GM12875 (cell line): ENCODE measurements around the gene INVS.

Source experiments
- H3K4me3 ChIP-seq: one replicate; pipeline ENCODE4 v1.5.1; 2011; ENCODE audit warnings: low read depth, low read length, control low read depth
- TF ChIP-seq, protein P1 (sequence below): IDR thresholded peaks from 2 replicates; pipeline ENCODE4 v1.5.1; 2011; ENCODE audit warnings: low read depth, mild to moderate bottlenecking, control low read depth, inconsistent platforms, low read length, moderate library complexity, borderline replicate concordance; ENCODE audit not compliant: insufficient read depth

INVS gene

DNA sequence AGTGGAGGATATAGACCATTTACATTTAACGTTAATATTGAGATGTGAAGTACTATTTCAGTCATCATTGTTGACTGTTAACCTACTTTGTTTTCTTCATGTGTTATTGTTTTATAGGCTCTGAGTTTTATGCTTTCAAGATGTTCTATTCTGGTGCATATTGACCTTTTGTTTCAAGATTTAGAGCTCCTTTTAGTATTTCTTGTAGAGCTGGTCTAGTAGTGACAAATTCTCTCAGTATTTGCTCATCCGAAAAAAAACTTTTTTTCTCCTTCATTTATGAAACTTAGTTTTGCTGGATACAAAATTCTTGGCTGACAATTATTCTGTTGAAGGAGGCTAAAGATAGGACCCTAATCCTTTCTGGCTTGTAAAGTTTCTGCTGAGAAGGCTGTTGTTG lies 91.3 kb downstream of the INVS start:
- TF ChIP-seq, protein P1, sequence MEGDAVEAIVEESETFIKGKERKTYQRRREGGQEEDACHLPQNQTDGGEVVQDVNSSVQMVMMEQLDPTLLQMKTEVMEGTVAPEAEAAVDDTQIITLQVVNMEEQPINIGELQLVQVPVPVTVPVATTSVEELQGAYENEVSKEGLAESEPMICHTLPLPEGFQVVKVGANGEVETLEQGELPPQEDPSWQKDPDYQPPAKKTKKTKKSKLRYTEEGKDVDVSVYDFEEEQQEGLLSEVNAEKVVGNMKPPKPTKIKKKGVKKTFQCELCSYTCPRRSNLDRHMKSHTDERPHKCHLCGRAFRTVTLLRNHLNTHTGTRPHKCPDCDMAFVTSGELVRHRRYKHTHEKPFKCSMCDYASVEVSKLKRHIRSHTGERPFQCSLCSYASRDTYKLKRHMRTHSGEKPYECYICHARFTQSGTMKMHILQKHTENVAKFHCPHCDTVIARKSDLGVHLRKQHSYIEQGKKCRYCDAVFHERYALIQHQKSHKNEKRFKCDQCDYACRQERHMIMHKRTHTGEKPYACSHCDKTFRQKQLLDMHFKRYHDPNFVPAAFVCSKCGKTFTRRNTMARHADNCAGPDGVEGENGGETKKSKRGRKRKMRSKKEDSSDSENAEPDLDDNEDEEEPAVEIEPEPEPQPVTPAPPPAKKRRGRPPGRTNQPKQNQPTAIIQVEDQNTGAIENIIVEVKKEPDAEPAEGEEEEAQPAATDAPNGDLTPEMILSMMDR: no peak
- no peak overlapping the region for H3K4me3 ChIP-seq

DNA sequence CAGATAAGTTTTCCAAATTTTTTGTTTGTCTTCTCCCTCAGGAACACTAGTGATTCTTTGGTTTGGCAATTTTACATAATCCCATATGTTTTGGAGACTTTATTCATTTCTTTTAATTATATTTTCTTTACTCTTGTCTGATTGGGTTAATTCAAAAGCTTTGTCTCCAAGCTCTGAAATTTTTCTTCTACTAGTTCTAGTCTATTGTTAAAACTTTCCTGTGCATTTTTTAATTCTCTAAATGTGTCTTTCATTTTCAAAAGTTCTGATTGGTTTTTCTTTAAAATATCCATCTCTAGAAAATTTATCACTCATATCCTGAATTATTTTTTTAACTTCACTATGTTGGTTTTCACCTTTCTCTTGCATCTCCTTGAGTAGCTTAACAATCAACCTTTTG lies 92.2 kb downstream of the INVS start:
- no peak overlapping the region for H3K4me3 ChIP-seq
- TF ChIP-seq, protein P1: no peak

DNA sequence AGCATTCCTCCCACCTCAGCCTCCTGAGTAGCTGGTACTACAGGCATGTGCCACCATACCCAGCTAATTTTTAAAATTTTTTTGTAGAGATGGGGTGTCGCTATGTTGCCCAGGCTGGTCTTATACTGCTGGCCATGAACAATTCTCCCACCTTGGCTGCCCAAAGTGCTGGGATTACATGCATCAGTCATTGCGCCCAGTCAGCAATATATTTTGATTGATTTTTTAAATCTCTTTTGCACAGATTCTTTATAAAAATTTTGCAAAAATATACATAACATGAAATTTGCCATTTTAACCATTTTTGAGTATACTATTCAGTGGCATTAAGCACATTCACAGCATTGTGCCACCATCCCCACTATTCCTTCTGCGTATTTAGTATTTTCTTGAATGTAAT lies 94.0 kb downstream of the INVS start:
- no peak overlapping the region for H3K4me3 ChIP-seq
- TF ChIP-seq, protein P1: no peak

DNA sequence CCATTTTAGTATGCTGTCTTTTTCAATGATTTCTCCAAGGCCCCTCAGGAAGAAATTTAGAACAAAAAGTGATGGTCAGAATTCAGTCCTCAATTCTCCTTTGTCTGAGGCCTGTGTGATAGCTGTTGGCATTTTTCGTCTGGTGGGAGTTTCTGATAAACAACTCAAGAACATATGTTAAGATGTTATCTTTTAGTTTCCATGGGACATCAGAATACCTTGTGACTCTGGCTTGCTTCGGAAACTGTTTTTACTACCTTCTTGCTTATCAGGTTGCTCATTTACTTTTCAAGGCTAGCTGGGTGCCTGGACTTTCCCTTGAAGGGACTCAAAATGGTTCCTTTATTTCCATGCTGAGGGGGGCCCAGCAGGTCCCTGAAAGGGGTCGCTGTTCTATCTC lies 97.2 kb downstream of the INVS start:
- TF ChIP-seq, protein P1: no peak
- no peak overlapping the region for H3K4me3 ChIP-seq

DNA sequence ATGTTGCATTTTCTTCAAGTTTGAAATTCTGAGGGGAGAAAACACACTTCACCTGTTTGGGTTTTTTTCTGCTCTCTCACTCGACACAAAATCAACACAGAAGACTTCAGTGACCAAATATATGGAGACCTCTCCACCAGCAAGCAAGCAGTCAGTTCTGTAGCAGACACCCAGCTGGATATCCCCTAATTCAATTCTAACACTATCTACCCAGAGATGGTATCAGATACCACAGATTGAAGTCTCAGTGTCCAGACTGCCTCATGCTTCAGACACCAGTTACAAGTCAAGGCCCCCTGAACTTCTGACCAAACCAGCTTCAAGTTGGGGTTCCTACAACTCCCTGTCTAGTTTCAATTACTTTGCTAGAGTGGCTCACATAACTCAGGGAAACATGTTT lies 97.8 kb downstream of the INVS start:
- TF ChIP-seq, protein P1: no peak
- H3K4me3 ChIP-seq: no peak overlapping the region

DNA sequence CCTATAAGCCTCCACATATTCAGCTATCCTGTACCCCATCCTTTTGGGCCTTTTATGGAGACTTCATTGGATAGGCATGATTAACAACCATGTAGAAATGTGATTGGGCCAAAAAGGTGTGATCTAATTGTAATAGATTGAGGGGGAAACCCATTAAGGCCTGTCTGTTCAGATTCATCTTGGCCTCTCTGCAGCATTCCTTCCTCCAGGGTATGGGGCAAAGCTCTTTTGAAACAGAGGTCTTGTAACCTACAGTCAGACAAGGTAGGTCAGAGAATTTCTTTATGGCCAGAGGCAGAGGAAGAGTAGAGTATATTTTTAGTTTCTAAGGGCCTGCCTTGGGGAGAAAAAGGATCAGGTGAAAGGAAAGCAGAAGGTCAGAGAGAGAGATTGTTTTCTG lies 98.5 kb downstream of the INVS start:
- no peak overlapping the region for H3K4me3 ChIP-seq
- TF ChIP-seq, protein P1: no peak

DNA sequence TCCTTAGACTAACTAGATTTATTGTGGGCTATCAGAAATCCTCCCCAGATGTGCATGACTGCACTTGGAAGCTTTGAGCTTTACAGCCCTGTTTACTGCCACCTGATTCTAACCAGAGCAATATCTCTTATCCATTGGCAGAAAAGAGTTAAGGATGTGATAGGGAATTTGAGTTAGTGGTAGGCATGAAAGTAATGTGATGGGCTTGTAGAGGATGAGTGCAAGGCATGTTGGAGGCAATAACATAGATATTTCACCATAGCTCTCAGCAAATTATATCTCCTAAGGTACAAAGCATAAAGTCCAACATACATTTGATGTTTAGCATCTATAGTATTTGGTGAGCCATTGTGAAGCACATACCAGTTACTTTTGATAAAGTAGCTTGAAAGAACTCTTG lies 103.8 kb downstream of the INVS start:
- TF ChIP-seq, protein P1: no peak

More for the DNA sequence above, 103.8 kb downstream of the INVS start:
- H3K4me3 ChIP-seq: no peak overlapping the region
